Measurements from ENCODE around the gene SAV1.
"Not testable (repeated sequence)": the region's sequence is repeated elsewhere in the genome, so short reads cannot be mapped to it uniquely, and the experiment has no call there.

The SAV1 gene

DNA sequence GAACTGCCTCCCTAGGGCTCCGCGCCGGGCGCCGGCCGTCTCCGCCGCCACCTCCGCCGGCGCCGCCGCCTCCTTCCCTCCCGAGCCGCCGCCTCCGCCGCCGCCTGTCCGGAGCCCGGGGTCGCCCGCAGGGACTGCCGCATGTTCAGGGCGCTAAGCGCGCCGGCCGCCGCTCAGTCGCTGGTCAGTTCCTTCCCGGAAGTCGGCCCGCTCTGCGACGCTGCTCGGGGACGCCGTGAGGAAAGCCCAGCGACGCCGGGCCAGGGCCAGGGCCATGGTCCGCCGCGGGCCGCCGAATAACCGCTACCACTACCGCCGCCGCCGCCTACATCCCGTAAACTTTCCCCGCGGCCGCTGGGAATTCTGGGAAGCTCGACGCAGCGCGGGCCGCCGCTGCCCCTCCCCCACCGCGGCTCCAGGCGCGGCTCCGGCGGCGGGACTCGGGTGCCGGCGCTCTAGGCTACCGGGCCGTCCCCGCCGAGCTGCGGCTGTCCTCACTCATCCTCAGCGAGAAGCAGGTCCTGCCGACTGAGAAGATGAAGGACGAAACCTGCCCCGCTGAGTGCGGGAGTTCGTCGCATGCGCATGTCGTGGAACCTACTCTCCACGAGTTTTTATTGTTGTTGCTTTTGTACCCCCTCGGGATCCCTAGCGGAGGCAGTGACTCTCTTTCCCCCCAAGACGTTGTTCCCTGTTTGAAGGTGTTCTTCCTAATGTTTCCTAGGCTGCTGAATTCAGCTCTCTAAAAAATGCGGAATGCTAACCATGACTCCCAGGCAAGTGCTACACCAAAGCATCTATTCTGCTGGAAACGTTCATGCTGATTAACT, at the start of gene SAV1:
Gene SAV1 (minus strand): TSS at position 311 of the 830 bp plus-strand sequence. CDS start 339 bp downstream, outside the sequence.
- in situ Hi-C loops (cut with MboI; ENCODE audit: low sequenced_read_pairs): no loop called here

DNA sequence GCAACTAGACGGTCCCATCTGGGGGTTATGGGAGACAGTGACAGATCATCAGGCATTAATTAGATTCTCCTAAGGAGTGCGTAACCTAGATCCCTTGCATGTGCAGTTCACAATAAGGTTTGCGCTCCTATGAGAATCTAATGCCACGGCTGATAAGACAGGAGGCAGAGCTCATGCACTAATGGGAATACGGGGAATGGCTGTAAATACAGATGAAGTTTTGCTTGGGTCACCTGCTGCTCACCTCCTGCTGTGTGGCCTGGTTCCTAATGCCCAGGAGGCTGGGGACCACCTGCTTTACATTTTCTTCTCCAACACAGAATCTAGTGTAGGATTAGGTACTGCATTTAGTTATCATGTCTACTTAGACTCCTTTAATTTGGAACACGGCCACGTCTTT, 49.7 kb upstream of the SAV1 start:
- in situ Hi-C loops (cut with MboI; ENCODE audit: low sequenced_read_pairs): no loop called here

DNA sequence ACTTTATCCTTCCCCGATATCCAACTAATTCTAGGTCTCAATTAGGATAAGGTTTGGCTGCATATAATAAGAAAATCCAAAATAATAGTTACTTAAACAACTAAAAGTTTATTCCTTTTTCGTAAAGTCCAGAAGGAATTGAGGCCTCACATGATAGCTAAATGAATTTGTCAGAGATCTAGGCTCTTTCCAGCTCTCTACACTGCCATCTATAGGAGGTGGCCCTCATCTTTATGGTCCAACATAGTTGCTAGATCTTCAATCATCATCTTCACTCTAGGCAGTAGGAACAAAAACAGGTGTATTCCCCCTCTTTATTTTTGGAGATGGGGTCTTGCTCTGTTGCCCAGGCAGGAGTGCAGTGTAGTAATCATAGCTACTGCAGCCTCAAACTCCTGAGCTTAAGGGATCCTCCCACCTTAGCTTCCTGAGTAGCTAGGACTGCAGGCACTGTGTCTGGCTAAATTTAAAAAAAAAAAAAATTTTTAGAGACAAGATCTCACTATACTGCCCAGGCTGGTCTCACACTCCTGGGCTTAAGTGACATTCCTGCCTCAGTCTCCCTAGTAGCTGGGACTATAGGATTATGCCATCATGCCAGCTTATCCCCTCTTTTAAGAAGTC, 46.5 kb upstream of the SAV1 start:
- in situ Hi-C loops (cut with MboI; ENCODE audit: low sequenced_read_pairs): no loop called here

DNA sequence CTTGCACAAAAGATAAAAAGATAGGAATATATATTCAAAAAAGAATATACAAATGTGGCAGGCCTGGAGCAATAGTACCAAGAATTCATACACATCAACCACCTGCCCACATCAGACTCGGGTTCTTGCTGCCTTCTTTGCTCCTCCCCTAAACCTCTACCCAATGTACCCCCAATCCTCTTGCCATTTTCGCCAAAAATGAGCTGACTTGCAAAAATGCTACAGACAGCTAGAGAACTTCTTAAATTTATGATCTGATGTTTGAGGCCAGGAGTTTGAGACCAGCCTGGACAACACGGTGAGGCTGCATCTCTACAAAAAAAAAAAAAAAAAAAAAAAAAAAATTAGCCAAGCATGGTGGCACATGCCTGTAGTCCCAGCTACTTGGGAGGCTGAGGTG, 42.9 kb upstream of the SAV1 start:
- in situ Hi-C loops (cut with MboI; ENCODE audit: low sequenced_read_pairs): no loop called here

DNA sequence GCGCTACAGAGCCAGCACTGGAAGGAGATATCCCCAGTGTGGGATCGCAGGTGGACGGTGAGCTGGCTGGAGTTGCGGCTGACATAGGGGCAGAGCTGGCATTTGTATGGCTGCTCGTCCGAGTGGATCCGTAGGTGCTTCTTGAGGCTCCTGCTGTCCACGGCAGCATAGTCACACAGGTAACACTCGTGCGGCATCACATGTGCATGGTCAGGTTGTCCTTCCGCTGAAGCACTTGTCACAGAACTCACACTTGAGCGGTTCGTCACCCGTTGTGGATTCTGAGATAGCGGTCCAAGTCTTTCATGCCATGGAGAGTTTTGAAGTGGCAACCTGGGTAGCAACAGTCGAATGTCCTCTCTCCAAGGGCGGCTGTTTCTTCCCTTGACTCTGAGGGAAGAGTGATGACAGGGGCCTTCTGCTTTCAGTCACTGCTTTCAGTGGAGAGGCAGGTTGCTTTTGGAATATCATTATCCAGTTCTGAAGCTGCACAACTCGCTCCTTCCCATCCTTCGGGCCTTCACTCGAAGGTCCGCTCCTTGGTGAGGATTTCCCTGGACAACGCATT, 37.0 kb upstream of the SAV1 start:
- in situ Hi-C loops (cut with MboI; ENCODE audit: low sequenced_read_pairs): no loop called here

DNA sequence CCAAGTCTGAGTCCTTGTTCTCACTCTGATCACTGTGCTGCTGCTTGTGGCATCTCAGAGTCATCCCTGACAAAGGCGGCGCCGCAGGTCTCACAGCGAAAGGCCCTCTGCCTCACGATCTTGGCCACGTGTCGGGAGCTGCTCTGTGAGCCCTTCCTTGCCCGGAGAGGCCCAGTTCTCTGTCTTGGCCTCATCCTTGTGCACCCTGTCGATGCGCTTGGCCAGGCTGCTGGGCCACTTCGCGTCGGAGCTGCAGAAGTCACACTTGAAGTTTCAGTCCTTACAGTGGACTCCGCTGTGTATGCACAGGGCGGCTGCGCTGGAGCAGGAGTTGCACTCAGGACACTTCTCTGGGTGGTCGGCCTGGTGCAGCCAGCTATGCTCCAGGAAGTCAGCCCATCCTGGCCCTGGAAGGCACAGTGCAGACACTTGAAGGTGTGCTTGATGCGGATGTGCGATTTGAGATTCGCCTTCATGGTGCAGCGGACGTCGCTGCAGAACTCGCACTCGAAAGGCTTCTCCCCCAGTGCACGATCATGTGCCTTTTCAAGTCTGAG, 36.4 kb upstream of the SAV1 start:
- in situ Hi-C loops (cut with MboI; ENCODE audit: low sequenced_read_pairs): no loop called here

DNA sequence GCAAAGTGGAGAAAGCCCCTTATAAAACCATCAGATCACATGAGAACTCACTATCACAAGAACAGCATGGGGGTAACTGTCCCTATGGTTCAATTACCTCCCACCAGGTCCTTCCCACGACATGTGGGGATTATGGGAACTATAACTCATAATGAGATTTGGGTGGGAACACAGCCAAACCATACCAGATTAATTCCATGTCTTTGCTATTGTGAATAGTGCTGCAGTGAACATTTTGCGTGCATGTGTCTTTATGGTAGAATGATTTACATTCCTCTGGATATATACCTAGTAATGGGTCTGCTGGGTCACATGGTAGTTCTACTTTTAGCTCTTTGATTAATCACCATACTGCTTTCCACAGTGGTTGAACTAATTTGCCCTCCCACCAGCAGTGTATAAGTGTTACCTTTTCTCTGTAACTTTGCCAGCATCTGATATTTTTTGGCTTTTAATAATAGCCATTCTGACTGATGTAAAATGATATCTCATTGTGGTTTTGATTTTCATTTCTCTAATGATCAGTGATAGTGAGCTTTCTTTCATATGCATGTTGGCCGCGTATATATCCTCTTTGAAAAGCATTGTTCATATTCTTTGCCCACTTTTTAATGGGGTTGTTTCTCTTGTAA, 29.7 kb upstream of the SAV1 start:
- in situ Hi-C loops (cut with MboI; ENCODE audit: low sequenced_read_pairs): no loop called here

DNA sequence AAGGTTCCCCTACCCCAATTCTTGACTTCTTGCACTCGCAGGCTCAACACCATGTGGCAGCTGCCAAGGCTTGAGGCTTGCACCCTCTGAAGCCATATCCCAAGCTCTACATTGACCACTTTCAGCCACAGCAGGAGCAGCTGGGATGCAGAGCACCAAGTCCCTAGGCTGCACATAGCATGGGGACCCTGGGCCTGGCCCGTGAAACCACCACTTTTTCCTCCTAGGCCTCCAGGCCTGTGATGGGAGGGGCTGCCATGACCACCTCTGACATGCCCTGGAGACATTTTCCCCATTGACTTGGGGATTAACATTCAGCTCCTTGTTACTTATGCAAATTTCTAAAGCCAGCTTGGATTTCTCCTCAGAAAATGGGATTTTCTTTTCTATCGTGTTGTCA, 26.2 kb upstream of the SAV1 start:
- in situ Hi-C loops (cut with MboI; ENCODE audit: low sequenced_read_pairs): not testable (repeated sequence)

DNA sequence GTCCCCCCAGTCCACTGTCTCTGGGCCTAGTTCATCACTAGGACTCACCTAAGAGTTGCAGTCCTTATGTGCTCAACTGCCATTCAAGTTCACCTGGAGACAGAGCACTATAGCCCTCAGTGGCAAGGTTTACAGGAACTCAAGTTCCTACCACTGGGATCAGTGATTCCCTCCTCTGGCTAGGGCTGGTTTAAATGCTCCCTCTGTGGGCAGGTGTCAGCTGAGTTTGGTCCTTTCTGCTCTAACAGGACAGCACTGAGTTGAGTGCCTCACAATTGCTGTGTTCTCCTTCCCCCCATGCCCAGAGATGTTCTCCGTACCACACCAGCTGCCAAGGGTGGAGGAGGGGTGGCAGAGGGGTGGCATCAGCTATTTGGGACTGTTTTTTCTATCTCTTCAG, 20.8 kb upstream of the SAV1 start:
- in situ Hi-C loops (cut with MboI; ENCODE audit: low sequenced_read_pairs): no loop called here

DNA sequence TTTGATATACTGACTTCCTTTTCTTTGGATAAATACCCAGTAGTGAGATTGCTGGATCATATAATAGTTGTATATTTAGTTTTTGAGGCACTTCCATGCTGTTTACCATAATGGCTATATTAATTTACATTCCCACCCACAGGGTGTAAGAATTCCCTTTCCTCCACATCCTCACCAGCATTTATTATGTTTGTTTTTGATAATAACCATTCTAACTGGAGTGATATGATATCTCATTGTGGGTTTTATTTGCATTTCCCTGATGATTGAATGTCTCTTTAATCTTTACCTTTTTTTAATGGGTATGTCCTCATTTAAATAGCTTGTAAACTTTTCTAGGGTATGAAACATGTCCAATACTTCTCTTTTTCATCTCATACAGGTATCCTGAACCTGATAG, 11.6 kb upstream of the SAV1 start:
- in situ Hi-C loops (cut with MboI; ENCODE audit: low sequenced_read_pairs): no loop called here

DNA sequence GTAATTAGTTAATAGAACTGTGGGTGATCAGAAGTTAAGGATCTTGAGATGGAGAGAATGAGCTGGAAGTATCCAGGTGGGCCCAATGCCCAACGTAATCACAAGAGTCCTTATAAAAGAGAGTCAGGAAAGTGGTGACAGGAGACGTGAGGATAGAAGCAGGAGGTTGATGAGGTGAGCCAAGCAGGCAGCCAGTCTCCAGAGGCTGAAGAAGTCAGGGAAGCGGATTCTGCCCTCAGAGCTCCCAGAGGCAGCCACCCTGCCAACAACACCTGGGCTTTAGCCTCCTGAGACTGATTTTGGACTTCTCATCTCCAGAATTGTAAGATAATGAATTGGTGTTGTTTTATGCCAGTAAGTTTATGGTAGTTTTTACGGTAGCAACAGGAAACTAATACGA, 10.1 kb upstream of the SAV1 start:
- in situ Hi-C loops (cut with MboI; ENCODE audit: low sequenced_read_pairs): no loop called here

DNA sequence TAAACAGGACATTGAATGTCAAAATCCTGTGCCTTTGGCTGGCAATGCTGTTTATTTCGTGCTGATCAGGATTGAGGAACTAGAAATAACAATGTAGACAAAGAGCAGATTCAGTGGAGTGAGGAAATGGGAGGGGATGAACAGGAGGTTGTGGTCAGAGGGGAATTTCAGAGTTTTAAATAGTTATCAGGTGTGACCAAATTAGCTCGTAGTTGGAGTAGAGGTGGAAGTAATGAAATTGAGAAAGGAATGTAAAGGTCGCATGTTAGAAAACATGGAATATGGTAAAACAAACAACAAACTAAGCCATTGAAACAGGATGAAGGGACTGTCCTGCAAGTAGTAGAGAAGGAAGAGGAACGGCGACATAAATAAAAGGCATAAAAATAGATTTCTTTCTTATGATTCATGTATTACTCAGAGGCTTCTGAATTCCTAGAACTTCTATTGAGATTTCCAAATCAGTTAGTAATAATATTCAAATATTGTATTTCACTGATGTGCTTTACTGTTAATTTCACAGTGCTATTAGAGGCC, 9.5 kb upstream of the SAV1 start:
- in situ Hi-C loops (cut with MboI; ENCODE audit: low sequenced_read_pairs): no loop called here

DNA sequence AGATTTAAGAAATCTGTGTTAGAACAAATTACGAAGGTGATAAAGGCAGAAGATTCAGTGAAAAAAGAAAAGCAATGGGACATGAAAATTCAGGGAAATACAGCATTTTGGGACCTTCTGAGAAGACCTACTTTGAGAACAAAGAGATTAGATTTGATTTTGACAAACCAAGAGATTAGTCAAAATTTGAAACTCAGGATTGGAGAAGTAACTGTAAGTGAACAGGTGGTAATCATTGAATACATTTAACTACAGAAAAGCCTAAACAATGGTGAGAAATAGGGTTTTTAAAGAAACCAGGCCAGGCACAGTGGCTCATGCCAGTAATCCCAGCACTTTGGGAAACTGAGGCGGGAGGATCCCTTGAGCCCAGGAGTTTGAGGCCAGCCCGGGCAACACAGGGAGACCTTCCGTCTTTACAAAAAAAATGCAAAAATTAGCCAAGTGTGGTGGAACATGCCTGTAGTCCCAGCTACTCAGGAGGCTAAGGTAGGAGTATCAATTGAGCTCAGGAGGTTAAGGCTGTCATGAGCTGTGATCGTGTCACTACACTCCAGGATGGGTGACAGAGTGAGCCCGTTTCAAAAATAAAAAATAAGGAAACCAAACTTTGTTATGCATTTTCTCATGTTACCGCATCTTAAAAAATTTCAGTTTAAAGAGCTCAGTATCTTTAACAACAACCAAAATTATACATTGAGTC, 8.9 kb upstream of the SAV1 start:
- in situ Hi-C loops (cut with MboI; ENCODE audit: low sequenced_read_pairs): no loop called here

DNA sequence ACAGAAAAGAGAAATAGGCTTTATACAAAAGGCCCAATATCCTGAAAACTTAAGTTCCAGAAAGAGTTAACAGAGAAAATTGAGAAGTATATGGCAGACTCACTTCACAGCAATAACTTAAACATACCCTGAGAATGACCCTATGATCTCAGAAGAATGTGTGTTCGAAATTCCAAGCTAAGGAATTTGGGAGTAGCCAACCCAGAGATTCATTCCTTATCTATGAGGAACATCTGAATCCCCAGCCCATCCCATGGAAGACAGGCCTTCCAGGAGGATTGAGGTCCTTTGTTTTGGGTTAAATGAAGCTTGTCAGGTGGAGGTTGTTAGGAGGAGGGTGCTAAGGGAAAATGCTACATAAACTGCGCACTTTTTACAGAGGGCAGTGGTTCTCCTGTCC, 7.5 kb upstream of the SAV1 start:
- in situ Hi-C loops (cut with MboI; ENCODE audit: low sequenced_read_pairs): no loop called here

DNA sequence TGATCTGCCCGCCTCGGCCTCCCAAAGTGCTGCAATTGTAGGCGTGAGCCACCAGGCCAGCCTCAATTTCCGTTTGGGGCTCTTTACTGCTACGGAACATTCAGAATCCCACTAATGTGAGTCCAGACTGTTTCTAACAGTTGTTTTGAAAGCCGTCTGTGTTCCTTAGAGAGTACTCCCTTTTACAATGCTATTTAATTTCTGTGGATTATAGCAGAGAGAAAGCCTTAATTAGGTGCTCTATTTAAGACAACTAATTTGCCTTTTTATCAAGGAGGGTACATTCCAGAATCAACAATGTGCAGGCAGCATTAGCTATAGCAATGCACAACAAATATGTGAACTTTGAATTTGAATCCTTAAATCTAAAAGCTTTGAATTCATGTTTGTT, 2.8 kb upstream of the SAV1 start:
- in situ Hi-C loops (cut with MboI; ENCODE audit: low sequenced_read_pairs): no loop called here

DNA sequence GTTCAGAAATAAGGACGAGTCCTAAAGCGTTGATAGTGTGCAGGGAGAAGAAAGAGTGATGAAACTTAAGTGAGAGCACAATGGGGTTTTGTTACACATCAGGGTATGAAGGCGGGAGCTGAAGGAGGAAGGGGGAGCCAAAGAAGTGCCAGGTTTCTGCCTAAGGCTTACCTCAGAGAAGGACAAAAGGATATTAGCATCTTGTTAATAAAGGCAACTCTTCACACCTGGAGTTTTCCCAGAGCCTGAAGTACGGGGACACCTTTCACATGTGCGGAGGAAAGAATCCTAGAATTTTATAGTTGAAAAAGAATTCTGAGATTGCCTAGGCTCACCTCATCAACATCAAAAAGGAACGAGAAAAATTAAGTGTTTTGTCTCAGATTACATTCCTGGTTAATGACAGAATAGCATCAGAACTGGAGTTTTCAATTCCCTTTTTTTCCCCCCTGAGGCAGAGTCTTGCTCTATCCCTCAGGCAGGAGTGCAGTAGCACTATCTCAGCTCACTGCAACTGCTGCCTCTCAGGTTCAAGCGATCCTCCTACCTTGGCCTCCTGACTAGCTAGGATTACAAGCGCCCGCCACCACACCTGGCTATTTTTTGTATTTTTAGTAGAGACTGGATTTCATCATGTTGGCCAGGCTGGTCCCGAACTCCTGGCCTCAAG, 2.2 kb upstream of the SAV1 start:
- in situ Hi-C loops (cut with MboI; ENCODE audit: low sequenced_read_pairs): no loop called here

DNA sequence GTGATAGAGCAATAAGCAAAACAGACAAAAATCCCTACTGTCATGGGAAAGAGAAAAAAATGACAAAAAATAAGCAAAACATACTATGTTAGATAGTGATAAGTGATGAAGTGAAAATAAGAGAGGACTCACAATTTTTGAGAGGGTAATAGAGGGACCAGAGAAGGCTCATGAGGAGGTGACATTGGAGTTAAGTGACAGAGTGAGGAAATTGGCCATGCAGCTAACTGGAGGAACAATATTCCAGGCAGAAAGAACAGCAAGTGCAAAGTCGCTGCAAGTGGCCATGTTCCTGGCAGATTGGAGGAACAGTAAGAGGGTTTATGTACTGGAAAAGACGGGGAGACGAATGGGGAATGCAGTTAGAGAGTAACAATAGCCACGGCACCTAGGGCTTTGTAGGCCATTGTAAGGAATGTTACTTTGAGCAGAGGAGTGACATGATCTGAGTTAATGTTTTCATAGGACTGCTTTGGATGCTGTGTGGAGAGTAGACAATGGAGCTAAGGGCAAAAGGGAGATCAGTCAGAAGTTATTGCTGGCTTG, 1.4 kb upstream of the SAV1 start:
- in situ Hi-C loops (cut with MboI; ENCODE audit: low sequenced_read_pairs): no loop called here

DNA sequence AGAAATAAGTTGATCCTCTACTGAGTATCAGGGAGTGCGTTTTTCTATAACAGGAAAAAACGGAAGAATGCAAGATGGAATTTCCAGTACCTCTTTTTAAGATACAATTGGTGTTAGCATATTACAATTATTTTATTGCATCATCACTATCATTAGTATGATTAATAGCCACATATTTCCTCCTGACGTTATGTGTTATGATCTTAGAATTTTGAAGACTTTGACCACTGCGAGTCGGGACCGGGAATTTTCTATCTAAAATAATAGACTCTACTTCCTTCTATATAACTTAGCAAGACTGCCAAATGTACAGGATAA, 679 bp upstream of the SAV1 start:
- in situ Hi-C loops (cut with MboI; ENCODE audit: low sequenced_read_pairs): no loop called here

DNA sequence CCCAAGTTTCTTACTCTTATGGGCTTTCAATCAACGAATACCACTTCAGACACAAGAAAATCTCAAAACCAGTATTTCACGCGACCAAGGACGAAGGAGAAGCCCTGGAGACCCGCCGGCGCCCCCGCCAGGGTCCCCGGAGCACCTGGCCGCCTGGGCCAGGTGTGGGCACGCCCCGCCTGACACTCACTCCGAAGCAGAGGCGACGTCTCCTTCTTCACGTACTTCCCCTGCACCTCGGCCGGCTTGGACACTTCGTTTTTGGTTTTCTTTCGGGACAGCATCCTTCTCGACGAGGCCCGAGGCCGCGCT, 466 bp downstream of the SAV1 start:
- in situ Hi-C loops (cut with MboI; ENCODE audit: low sequenced_read_pairs): no loop called here

Measured in HL-60/S4 (cell line).